GM21717 (cell line): ENCODE data around the gene CEACAM21.

Experiments
- ATAC-seq: cut with Tn5 transposase; IDR thresholded peaks from one replicate; pipeline ENCODE4 v1.9.1; 2021; ENCODE audit warnings: mild to moderate bottlenecking, moderate library complexity; ENCODE audit not compliant: unreplicated experiment

The CEACAM21 gene

GRCh38 chr19:41616792-41617621 lies 41.0 kb downstream of the CEACAM21 start:
- no peak for ATAC-seq

GRCh38 chr19:41617941-41618730 lies 42.2 kb downstream of the CEACAM21 start:
- ATAC-seq, result no peak

DNA sequence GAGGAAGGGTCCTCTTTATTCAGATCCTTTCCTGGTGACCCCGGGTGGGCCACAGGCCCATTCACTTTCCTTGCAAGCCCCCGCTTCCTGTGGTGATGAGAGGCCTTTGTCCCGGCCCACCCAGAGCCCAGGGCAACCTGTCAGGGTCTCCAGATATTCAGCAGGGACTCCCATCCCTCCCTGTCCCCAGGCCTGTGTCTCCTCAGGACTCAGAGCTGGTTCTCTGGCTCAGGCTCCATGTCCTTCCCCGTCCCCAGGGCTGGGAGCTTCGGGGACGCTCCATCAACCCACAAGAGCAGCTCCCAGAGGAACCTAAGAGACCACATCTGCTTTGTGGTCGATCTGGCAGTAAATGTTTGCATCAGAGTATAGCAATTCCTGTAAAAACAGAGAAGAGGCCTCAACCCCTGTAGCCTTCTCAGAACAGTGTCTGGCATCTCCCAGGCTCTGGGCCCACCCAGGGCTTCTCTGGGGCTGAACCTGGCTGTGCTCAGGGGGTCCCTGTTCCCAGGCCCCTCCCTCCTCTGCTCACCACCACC lies 43.1 kb downstream of the CEACAM21 start:
- no peak for ATAC-seq

GRCh38 chr19:41620171-41620570 lies 44.2 kb downstream of the CEACAM21 start:
- no peak for ATAC-seq

DNA sequence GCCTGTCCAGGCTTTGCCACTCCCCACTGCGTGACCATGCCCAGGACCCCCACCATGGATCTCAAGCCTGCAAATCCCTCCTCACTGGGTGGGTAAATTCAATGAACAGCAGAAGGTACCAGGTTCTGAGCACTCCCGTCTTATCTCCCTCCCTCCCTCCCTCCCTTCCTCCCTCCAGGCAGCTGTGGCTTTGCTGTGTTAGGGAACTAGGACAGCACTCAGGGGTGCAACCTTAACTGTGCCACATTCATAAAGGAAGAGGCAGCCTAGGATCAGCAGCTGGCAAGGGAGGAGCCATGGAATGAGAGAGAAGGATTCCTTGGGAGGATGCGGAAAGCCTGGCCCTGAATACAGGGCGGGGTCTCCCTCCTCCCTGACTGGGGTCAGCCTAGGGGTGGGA lies 45.3 kb downstream of the CEACAM21 start:
- no peak for ATAC-seq

DNA sequence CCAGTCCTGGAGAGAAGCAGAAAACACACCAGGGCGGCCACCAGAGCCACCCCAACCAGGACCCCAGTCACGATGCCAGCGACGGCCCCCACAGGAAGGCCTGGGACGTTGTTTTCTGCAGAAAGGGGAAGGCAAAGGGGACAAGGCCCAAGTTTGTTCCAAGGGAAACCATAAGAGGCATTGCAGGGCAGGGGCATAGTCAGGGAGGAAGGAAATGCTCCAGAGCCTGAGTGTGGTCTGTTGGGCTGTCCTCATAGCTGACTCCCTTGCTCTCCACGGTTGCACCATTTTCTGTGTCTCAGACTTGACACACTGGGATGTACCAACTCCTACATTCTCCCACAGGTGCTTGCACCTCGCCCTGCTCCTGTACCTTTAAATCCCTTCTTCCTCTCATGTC lies 45.7 kb downstream of the CEACAM21 start:
- ATAC-seq, result no peak

DNA sequence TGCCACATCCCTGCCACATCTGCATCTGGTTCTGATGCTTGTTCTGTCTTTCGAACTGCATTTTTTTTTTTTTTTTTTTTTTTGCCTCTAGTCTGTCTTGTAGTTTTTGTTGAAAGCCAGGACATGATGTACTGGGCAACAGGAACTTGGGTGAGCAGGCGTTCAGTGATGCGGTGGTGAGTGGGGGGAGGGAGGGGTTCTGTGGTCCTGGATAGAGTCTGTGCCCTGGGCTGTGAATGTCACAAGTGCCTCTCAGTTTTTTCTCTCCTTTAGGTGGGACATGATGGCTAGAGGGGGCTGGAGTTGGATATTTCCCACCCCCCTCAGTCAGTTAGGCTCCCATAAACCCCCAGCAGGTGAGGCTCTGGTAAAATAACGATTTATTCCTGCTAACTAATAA lies 47.4 kb downstream of the CEACAM21 start:
- ATAC-seq, result no peak

- no peak for ATAC-seq
These were observed 48.5 kb downstream of the CEACAM21 start for GRCh38 chr19:41624515-41624914.

GRCh38 chr19:41624937-41625336 lies 49.0 kb downstream of the CEACAM21 start:
- no peak for ATAC-seq

- no peak for ATAC-seq
These were observed 50.3 kb downstream of the CEACAM21 start for GRCh38 chr19:41626278-41626677.

GRCh38 chr19:41626877-41627276 lies 50.9 kb downstream of the CEACAM21 start, which contains the start of gene CEACAM4:
Gene CEACAM4 (minus strand): TSS chr19:41627074. CDS start chr19:41626963, 111 bp downstream.
- no peak for ATAC-seq

DNA sequence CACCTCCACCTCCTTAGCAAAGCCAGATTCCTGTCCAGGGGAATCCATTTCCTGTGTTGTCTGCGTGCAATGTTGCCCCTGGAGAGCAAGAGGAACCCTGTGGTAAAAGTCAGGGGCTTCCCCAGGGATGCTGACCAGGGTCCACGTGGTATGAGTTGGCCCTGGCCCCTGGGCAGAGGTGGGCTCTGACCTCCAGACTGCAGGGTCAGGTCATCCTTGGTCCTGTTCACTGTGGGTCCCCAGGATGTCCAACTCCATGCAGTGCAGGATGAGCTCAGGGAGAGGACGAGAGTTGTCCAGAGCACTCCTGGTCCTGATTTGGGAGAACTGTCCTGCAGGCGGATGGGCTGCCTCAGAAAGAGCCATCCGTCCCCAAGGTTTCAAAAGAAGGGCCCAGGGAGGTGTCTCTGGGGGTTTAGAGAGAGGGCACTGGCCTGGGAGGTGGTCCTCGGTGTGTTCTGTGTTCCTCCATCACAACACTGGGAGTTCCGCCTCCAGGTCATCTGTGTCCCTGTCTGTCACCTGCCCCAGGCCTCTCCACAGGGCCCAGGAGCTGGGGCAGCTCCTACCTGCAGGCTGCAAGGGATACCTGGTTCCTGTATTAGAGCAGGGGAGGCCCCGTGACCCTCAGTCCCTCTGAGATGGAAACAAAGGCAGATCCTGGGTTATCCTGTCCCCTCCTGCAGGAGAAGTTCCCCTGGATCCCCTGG lies 52.2 kb downstream of the CEACAM21 start:
- no peak for ATAC-seq
